H1 (cell line): Measurements from ENCODE around the gene APOL4.

Experiments
- CREB1 ChIP-seq: IDR thresholded peaks from 2 replicates; pipeline ENCODE4 v1.6.1; 2012; ENCODE audit warnings: inconsistent platforms
- CTCF ChIP-seq, 3 experiments: IDR thresholded peaks; 1 replicate in 2 of 3; 2 replicates in 1 of 3; pipeline versions ENCODE4 v1.5.1 to v1.6.1; 2011; ENCODE audit warnings: low read length in 3 of 3, mild to moderate bottlenecking in 3 of 3, inconsistent platforms in 2 of 3, low read depth in 1 of 3, moderate library complexity in 1 of 3; ENCODE audit not compliant: insufficient read depth in 1 of 3; ENCODE audit errors: control extremely low read depth in 1 of 3
- EGR1 ChIP-seq: IDR thresholded peaks from 2 replicates; pipeline ENCODE4 v1.6.1; 2011; ENCODE audit warnings: low read depth, low read length, borderline replicate concordance
- EZH2 ChIP-seq: fragments of 200-600 bp; sonication (generic); IDR thresholded peaks from 2 replicates; pipeline ENCODE4 v1.7.1; 2012; ENCODE audit warnings: low read depth, mild to moderate bottlenecking, moderate library complexity, low read length, inconsistent platforms; ENCODE audit not compliant: severe bottlenecking
- MAX ChIP-seq: IDR thresholded peaks from 2 replicates; pipeline ENCODE4 v1.6.1; 2012; ENCODE audit warnings: inconsistent platforms
- POLR2A ChIP-seq, 2 experiments: IDR thresholded peaks; 1 replicate in 1 of 2; 2 replicates in 1 of 2; pipeline ENCODE4 v1.6.1; 2011; ENCODE audit warnings: low read depth in 2 of 2, low read length in 2 of 2, mild to moderate bottlenecking in 2 of 2; ENCODE audit errors: control extremely low read depth in 1 of 2
- POLR2AphosphoS5 ChIP-seq: IDR thresholded peaks from 2 replicates; pipeline ENCODE4 v1.6.1; 2011; ENCODE audit warnings: low read depth, low read length
- RAD21 ChIP-seq, 2 experiments: IDR thresholded peaks in 1 of 2; conservative IDR thresholded peaks in 1 of 2; 2 replicates each; pipeline ENCODE4 v1.6.1; 2011; ENCODE audit warnings: low read depth in 2 of 2, low read length in 2 of 2, improper control_type of control experiment in 1 of 2, inconsistent platforms in 1 of 2, mild to moderate bottlenecking in 1 of 2, moderate library complexity in 1 of 2

GRCh38 chr22:36141481-36141880 is 60.1 kb downstream of the APOL4 start:
- TF ChIP-seq EZH2 (no peak), CTCF (IDR thresholded peaks at IDR 0.05; ENCODE audit: control extremely low read depth in 1 of 3, insufficient read depth in 1 of 3, low read depth in 1 of 3, low read length in 3 of 3) (no peak), EGR1 (no peak), POLR2AphosphoS5 (no peak), CREB1 (no peak), POLR2A (IDR thresholded peaks at IDR 0.05; ENCODE audit: control extremely low read depth in 1 of 2, low read depth in 2 of 2, low read length in 2 of 2) (no peak), MAX (no peak), RAD21 (IDR thresholded peaks at IDR 0.05 in 1 of 2, conservative IDR thresholded peaks at IDR 0.05 in 1 of 2; ENCODE audit: low read depth in 2 of 2, low read length in 2 of 2) (no peak)
